Endothelial cell of umbilical vein (primary cell): ENCODE data around the gene IRS1. TPM values are rescaled to one million over a fixed set of nuclear protein-coding genes. Genes with fewer than 3 reads are reported as not detected.

Experiments
- BruUV-seq: library from RNA; stranded (reverse); fragments of 400-500 nt; replicated peaks from 2 replicates; lab custom pipeline; 2021; lab: Mats Ljungman, UMichigan
- CTCF ChIA-PET: fragments of 300-600, 350-600 bp; sonication (Branson Sonifier 250); formaldehyde crosslinking; loops from one replicate; lab custom pipeline; 2021; ENCODE audit warnings: antibody characterized with exemption, inconsistent platforms; lab: Charles Lee
- POLR2A ChIA-PET: fragments of 300-600, 350-600 bp; sonication (Branson Sonifier 250); formaldehyde crosslinking; loops from one replicate; lab custom pipeline; 2021; ENCODE audit warnings: antibody characterized with exemption, inconsistent platforms; lab: Charles Lee
- DNase-seq: peaks from one replicate; pipeline ENCODE4 v3.0.0-alpha.2; 2011; ENCODE audit warnings: low read depth, low spot score
- FAIRE-seq: peaks from 2 replicates; lab custom pipeline; 2011; peaks lifted over from hg19 to GRCh38; lab: Jason Lieb, UNC
- H2AFZ ChIP-seq: 2 replicates; pipeline ENCODE4 v1.6.0; 2012; ENCODE audit warnings: low read depth, low read length, control low read depth, inconsistent platforms
- H3K27ac ChIP-seq: 2 replicates; pipeline ENCODE4 v1.5.1; 2011; ENCODE audit warnings: low read depth, mild to moderate bottlenecking, control low read depth, low read length, moderate library complexity; ENCODE audit not compliant: insufficient read depth
- H3K27me3 ChIP-seq, 2 experiments: 2 replicates each; pipeline versions ENCODE4 v1.6.0 to v1.6.1; 2011; ENCODE audit warnings: low read length in 2 of 2, mixed read lengths in 1 of 2; ENCODE audit not compliant: control insufficient read depth in 2 of 2, insufficient read depth in 2 of 2
- H3K36me3 ChIP-seq, 2 experiments: 2 replicates in 1 of 2; 3 replicates in 1 of 2; pipeline ENCODE4 v1.5.1; 2011; ENCODE audit warnings: low read length in 2 of 2, mild to moderate bottlenecking in 1 of 2, moderate library complexity in 1 of 2; ENCODE audit not compliant: control insufficient read depth in 2 of 2, insufficient read depth in 2 of 2; ENCODE audit errors: extremely low read depth in 1 of 2
- H3K4me1 ChIP-seq: 3 replicates; pipeline ENCODE4 v1.5.1; 2011; ENCODE audit warnings: mild to moderate bottlenecking, low read length; ENCODE audit not compliant: control insufficient read depth, insufficient read depth; ENCODE audit errors: extremely low read depth
- H3K4me2 ChIP-seq: 2 replicates; pipeline ENCODE4 v1.6.1; 2011; ENCODE audit warnings: low read length, control low read depth, mixed read lengths; ENCODE audit not compliant: insufficient read depth
- H3K4me3 ChIP-seq, 3 experiments: fragments of 200-600 bp in 1 of 3; sonication (generic), shearing (Covaris generic) in 1 of 3; replicated peaks in 1 of 3; 2 replicates each; pipeline ENCODE4 v1.5.1; 2011 to 2016; ENCODE audit warnings: control low read depth in 3 of 3, low read length in 3 of 3, mild to moderate bottlenecking in 2 of 3, inconsistent platforms in 1 of 3, low read depth in 1 of 3, moderate library complexity in 1 of 3; ENCODE audit not compliant: insufficient read depth in 1 of 3
- H3K79me2 ChIP-seq: 2 replicates; pipeline ENCODE4 v1.6.0; 2012; ENCODE audit warnings: low read length, inconsistent platforms; ENCODE audit not compliant: control insufficient read depth, insufficient read depth
- H3K9ac ChIP-seq: replicated peaks from 2 replicates; pipeline ENCODE3; 2011; ENCODE audit warnings: low read length, control low read depth; ENCODE audit not compliant: insufficient read depth; ENCODE audit errors: extremely low read depth
- H3K9me1 ChIP-seq: replicated peaks from 3 replicates; pipeline ENCODE4 v1.6.0; 2011; ENCODE audit warnings: mild to moderate bottlenecking, low read length; ENCODE audit not compliant: control insufficient read depth, insufficient read depth; ENCODE audit errors: extremely low read depth
- H3K9me3 ChIP-seq: replicated peaks from 2 replicates; pipeline ENCODE4 v1.5.1; 2012; ENCODE audit warnings: low read length, inconsistent platforms; ENCODE audit not compliant: control insufficient read depth, insufficient read depth
- H4K20me1 ChIP-seq: replicated peaks from 2 replicates; pipeline ENCODE3; 2011; ENCODE audit warnings: mild to moderate bottlenecking, low read length; ENCODE audit not compliant: control insufficient read depth, insufficient read depth; ENCODE audit errors: extremely low read depth
- CTCF ChIP-seq, 2 donors: IDR thresholded peaks; 1 replicate in 1 of 2; 2 replicates in 1 of 2; pipeline ENCODE4 v1.5.1; 2011; ENCODE audit warnings: low read length in 2 of 2, mild to moderate bottlenecking in 2 of 2, moderate library complexity in 2 of 2, control low read depth in 1 of 2, inconsistent platforms in 1 of 2, low read depth in 1 of 2; ENCODE audit not compliant: insufficient read depth in 1 of 2; ENCODE audit errors: extremely low read depth in 1 of 2
- EZH2 ChIP-seq: IDR thresholded peaks from 2 replicates; pipeline ENCODE4 v1.6.1; 2012; ENCODE audit warnings: borderline replicate concordance, low read depth, mild to moderate bottlenecking, moderate library complexity, low read length, inconsistent platforms; ENCODE audit not compliant: severe bottlenecking
- FOS ChIP-seq: IDR thresholded peaks from 2 replicates; pipeline ENCODE4 v1.6.1; 2011; ENCODE audit warnings: mild to moderate bottlenecking, low read length, moderate library complexity, borderline replicate concordance; ENCODE audit not compliant: insufficient read depth
- GATA2 ChIP-seq: IDR thresholded peaks from 2 replicates; pipeline ENCODE4 v1.7.0; 2011; ENCODE audit warnings: low read depth, mild to moderate bottlenecking, moderate library complexity, mixed read lengths, low read length; ENCODE audit not compliant: insufficient read length, insufficient read depth
- JUN ChIP-seq: IDR thresholded peaks from 2 replicates; pipeline ENCODE4 v1.6.1; 2011; ENCODE audit warnings: borderline replicate concordance, low read depth; ENCODE audit not compliant: insufficient read length, insufficient read depth
- MYC ChIP-seq: IDR thresholded peaks from one replicate; pipeline ENCODE4 v1.6.1; 2011; ENCODE audit warnings: mild to moderate bottlenecking, low read depth, low read length
- POLR2A ChIP-seq: IDR thresholded peaks from 2 replicates; pipeline ENCODE4 v1.6.1; 2012; ENCODE audit warnings: low read depth, mild to moderate bottlenecking, control low read depth, low read length
- POLR2AphosphoS5 ChIP-seq: IDR thresholded peaks from 2 replicates; pipeline ENCODE4 v1.6.1; 2012; ENCODE audit warnings: low read depth, mild to moderate bottlenecking, control low read depth, low read length, moderate library complexity; ENCODE audit not compliant: insufficient read depth
- dilution Hi-C: fragments of 300-500 bp; cut with MboI; formaldehyde crosslinking; loops from one replicate; pipeline ENCODE4 v1.15.0; 2019; ENCODE audit warnings: low sequenced_read_pairs; ENCODE audit not compliant: extremely low pct_ligation_motif_present
- intact Hi-C: fragments of 100-400 bp; cut with micrococcal nuclease; formaldehyde crosslinking; loops from one replicate; pipeline ENCODE4 v1.10.0; 2022
- polyA plus RNA-seq, 4 experiments: library from polyadenylated mRNA; depleted of rRNA in 3 of 4; stranded (reverse) in 3 of 4; unstranded in 1 of 4; fragments of >200 nt; gene quantifications; 2 replicates each; pipeline versions ENCODE4 v1.2.1 to v1.2.3, GENCODE V29; 2011 to 2012; ENCODE audit warnings: missing spikeins in 1 of 4
- total RNA-seq: library from RNA; stranded (reverse); gene quantifications from 2 replicates; pipeline ENCODE4 v1.2.3, GENCODE V29; 2021
- TF ChIP-seq, protein P1 (sequence below): IDR thresholded peaks from 2 replicates; pipeline ENCODE4 v1.6.1; 2011; ENCODE audit not compliant: insufficient read depth, insufficient read length

IRS1 gene
- total and polyA plus RNA-seq, 2 donors (not counting 3 experiments of a cell fraction or from before 2014, with no cell fraction given) = 0.10 to 0.11 TPM

DNA sequence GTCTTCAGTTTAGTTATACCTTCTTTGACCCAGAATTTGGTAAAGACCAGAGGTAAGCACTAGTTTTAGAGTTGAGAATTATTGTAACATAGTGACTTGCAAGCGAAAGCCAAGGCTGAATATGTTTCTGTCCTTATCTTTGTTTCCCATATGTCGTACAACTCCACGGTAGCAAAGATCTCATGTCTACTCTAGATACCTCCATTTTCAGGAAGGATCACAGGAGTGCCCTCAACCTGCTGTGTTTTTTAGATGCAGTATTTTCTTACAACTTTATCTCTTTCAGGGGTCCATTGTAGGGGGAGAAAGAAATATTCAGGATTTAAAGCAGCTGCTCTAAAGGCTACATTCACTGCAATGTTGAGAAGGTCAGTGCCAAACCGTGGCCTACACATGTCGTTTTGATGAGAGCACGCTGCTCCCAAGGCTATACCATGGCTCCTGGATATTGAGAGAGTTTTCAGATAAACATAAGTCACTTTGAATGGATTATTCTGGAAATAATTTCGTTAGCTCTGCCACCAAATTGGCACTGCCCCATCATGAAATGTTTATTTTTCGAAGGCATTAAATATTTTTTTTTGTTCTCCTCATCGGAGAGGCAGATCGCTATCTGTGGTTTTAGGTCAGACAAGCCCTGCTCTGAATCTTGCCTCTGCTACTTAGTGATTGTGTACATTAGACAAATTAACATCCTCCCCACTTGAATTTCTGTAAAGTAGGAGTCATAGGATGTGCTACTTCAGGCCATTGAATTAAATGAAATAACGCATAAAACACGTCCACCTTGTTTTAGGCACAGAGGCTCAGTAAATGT is 38.4 kb upstream of the IRS1 start:
- Histone ChIP-seq H3K4me1 (peaks cover 16% of the 10 kb centered on the region), H2AFZ (no peak overlapping the region), H3K4me3 (no peak overlapping the region), H4K20me1 (no peaks in the 10 kb centered on the region), H3K9ac (no peak overlapping the region), H3K27me3 (no peaks in the 10 kb centered on the region), H3K4me2 (no peak overlapping the region), H3K9me1 (no peaks in the 10 kb centered on the region), H3K27ac (no peak overlapping the region), H3K9me3 (no peaks in the 10 kb centered on the region), H3K79me2 (peaks cover 2% of the 10 kb centered on the region), H3K36me3 (no peaks in the 10 kb centered on the region)
- FAIRE-seq (no peak), DNase-seq (no peak)
- dilution Hi-C loops (no loop called here), intact Hi-C loops (loop anchor here (5.0 kb wide), 2 partner anchors 186 to 979 kb away; no protein-coding TSS in a partner anchor)
- CTCF ChIA-PET = no interaction called here
- no TSS peak for BruUV-seq
- TF ChIP-seq POLR2A (no peak), MYC (no peak), GATA2 (no peak), CTCF (IDR thresholded peaks at IDR 0.05; ENCODE audit: extremely low read depth in 1 of 2, insufficient read depth in 1 of 2, low read depth in 1 of 2, low read length in 2 of 2) (no peak), JUN (no peak), FOS (no peak), EZH2 (no peak), POLR2AphosphoS5 (no peak)
- TF ChIP-seq, protein P1, sequence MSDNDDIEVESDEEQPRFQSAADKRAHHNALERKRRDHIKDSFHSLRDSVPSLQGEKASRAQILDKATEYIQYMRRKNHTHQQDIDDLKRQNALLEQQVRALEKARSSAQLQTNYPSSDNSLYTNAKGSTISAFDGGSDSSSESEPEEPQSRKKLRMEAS = no peak
- POLR2A ChIA-PET = no interaction called here
